GM12878 (cell line): ENCODE measurements around the gene PPP1R3G. TPM values are rescaled to one million over a fixed set of nuclear protein-coding genes. Genes with fewer than 3 reads are reported as not detected.

Experiments used
- ATAC-seq: fragments of 200-7000 bp; cut with Tn5 transposase; 3 replicates; pipeline ENCODE4 v1.9.1; 2020; ENCODE audit warnings: mild to moderate bottlenecking, moderate library complexity
- BruUV-seq: library from RNA; stranded (reverse); fragments of 400-500 nt; replicated peaks from 2 replicates; lab custom pipeline; 2021; lab: Mats Ljungman, UMichigan
- CTCF ChIA-PET: fragments of 300-600 bp; sonication (Branson Sonifier 250); formaldehyde crosslinking; extraction: SDS; loops from one replicate; lab custom pipeline; 2021; ENCODE audit warnings: inconsistent platforms; lab: Yijun Ruan, JAX
- POLR2A ChIA-PET: fragments of 350-600 bp; formaldehyde crosslinking; extraction: SDS; loops from one replicate; lab custom pipeline; 2021; ENCODE audit warnings: inconsistent platforms; lab: Charles Lee
- RAD21 ChIA-PET: fragments of 300-600 bp; sonication (Branson Sonifier 250); formaldehyde crosslinking; loops from one replicate; lab custom pipeline; 2023; ENCODE audit warnings: antibody characterized with exemption; ENCODE audit not compliant: unreplicated experiment; lab: Charles Lee
- SMC1A ChIA-PET: fragments of 300-600 bp; sonication (Branson Sonifier 250); formaldehyde crosslinking; loops from one replicate; lab custom pipeline; 2023; ENCODE audit not compliant: unreplicated experiment, uncharacterized antibody; lab: Charles Lee
- DNase-seq: peaks from one replicate; pipeline ENCODE4 v3.0.0-alpha.2; 2011; ENCODE audit warnings: low read depth, low spot score
- FAIRE-seq: peaks from 3 replicates; lab custom pipeline; 2011; peaks lifted over from hg19 to GRCh38; lab: Jason Lieb, UNC
- H2AFZ ChIP-seq: 2 replicates; pipeline ENCODE4 v1.6.0; 2011; ENCODE audit warnings: low read depth, low read length, control low read depth; ENCODE audit not compliant: control insufficient read depth
- H3K27ac ChIP-seq: 2 replicates; pipeline ENCODE4 v1.5.1; 2011; ENCODE audit warnings: control low read depth; ENCODE audit not compliant: control insufficient read depth, insufficient read depth
- H3K27me3 ChIP-seq, 2 experiments: replicated peaks in 1 of 2; 2 replicates each; pipeline versions ENCODE4 v1.6.0 to v1.6.1; 2011; ENCODE audit warnings: low read length in 1 of 2; ENCODE audit not compliant: control insufficient read depth in 2 of 2, insufficient read depth in 2 of 2
- H3K36me3 ChIP-seq, 2 experiments: 2 replicates each; pipeline ENCODE4 v1.5.1; 2011; ENCODE audit warnings: low read length in 1 of 2; ENCODE audit not compliant: control insufficient read depth in 2 of 2, insufficient read depth in 2 of 2
- H3K4me1 ChIP-seq: 2 replicates; pipeline ENCODE4 v1.6.1; 2011; ENCODE audit warnings: mild to moderate bottlenecking, low read length, moderate library complexity, mixed read lengths; ENCODE audit not compliant: control insufficient read depth, insufficient read depth
- H3K4me2 ChIP-seq: 2 replicates; pipeline ENCODE4 v1.6.0; 2011; ENCODE audit warnings: control low read depth; ENCODE audit not compliant: control insufficient read depth, insufficient read depth
- H3K4me3 ChIP-seq: fragments of 200-600 bp; sonication (generic); 2 replicates; pipeline ENCODE4 v1.5.1; 2016
- H3K79me2 ChIP-seq: 2 replicates; pipeline ENCODE4 v1.6.0; 2011; ENCODE audit warnings: low read length; ENCODE audit not compliant: control insufficient read depth, insufficient read depth
- H3K9ac ChIP-seq: 2 replicates; pipeline ENCODE4 v1.8.0; 2011; ENCODE audit warnings: low read length, control low read depth, mixed read lengths; ENCODE audit not compliant: control insufficient read depth, insufficient read depth
- H3K9me3 ChIP-seq: replicated peaks from 3 replicates; pipeline ENCODE4 v1.5.1; 2011; ENCODE audit warnings: mild to moderate bottlenecking, low read length; ENCODE audit not compliant: control insufficient read depth, insufficient read depth
- H4K20me1 ChIP-seq: 2 replicates; pipeline ENCODE4 v1.6.0; 2011; ENCODE audit not compliant: control insufficient read depth, insufficient read depth
- BHLHE40 ChIP-seq, 2 experiments: fragments of 450-650 bp in 1 of 2; IDR thresholded peaks; 2 replicates each; pipeline ENCODE4 v1.6.1; 2011 to 2017; ENCODE audit warnings: low read depth in 2 of 2, borderline replicate concordance in 1 of 2, improper control_type of control experiment in 1 of 2, low read length in 1 of 2, mild to moderate bottlenecking in 1 of 2
- CTCF ChIP-seq, 3 experiments: IDR thresholded peaks in 2 of 3; conservative IDR thresholded peaks in 1 of 3; 2 replicates each; pipeline ENCODE4 v1.5.1; 2011; ENCODE audit warnings: low read depth in 3 of 3, low read length in 3 of 3, mild to moderate bottlenecking in 3 of 3, control low read depth in 2 of 3, moderate library complexity in 2 of 3, inconsistent platforms in 1 of 3, mixed read lengths in 1 of 3; ENCODE audit not compliant: control insufficient read depth in 2 of 3, insufficient read depth in 1 of 3; ENCODE audit errors: extremely low read depth in 1 of 3
- PML ChIP-seq: IDR thresholded peaks from 2 replicates; pipeline ENCODE4 v1.6.1; 2012; ENCODE audit warnings: low read length, inconsistent platforms
- PRDM15 ChIP-seq: fragments of 450-650 bp; formaldehyde crosslinking; IDR thresholded peaks from 2 replicates; pipeline ENCODE4 v1.4.0; 2020; ENCODE audit warnings: mild to moderate bottlenecking, moderate library complexity
- RAD21 ChIP-seq: IDR thresholded peaks from 2 replicates; pipeline ENCODE4 v1.6.1; 2011; ENCODE audit warnings: mild to moderate bottlenecking, low read depth, low read length, moderate library complexity; ENCODE audit not compliant: insufficient read depth
- TBL1XR1 ChIP-seq: IDR thresholded peaks from 2 replicates; pipeline ENCODE4 v1.6.1; 2012; ENCODE audit warnings: low read depth, low read length, improper control_type of control experiment
- ZBTB4 ChIP-seq: fragments of 450-650 bp; formaldehyde crosslinking; IDR thresholded peaks from 2 replicates; pipeline ENCODE4 v1.4.0; 2022; ENCODE audit warnings: mild to moderate bottlenecking, moderate library complexity
- ZNF592 ChIP-seq: fragments of 450-650 bp; IDR thresholded peaks from 2 replicates; pipeline ENCODE4 v1.6.1; 2017; ENCODE audit warnings: mild to moderate bottlenecking, moderate library complexity
- ZSCAN29 ChIP-seq: fragments of 450-650 bp; IDR thresholded peaks from 2 replicates; pipeline ENCODE4 v1.6.1; 2017; ENCODE audit warnings: mild to moderate bottlenecking, moderate library complexity
- ZZZ3 ChIP-seq: IDR thresholded peaks from 2 replicates; pipeline ENCODE4 v1.6.1; 2011; ENCODE audit warnings: low read depth; ENCODE audit not compliant: control insufficient read depth, insufficient read length
- WGBS: methylation state at CpG from one replicate; pipeline ENCODE4 v1.1.6; 2016; ENCODE audit warnings: low lambda C conversion rate; ENCODE audit not compliant: insufficient replicate concordance, insufficient coverage; ENCODE audit errors: missing lambda C conversion rate; 5-methylcytosine and 5-hydroxymethylcytosine counted together
- in situ Hi-C: fragments of 300-500 bp; cut with MboI; formaldehyde crosslinking; loops from 9 replicates; pipeline ENCODE4 v1.14.3; 2018; ENCODE audit warnings: mixed read lengths
- intact Hi-C: fragments of 100-400 bp; cut with micrococcal nuclease; formaldehyde crosslinking; loops from one replicate; pipeline ENCODE4 v1.14.2; 2022; ENCODE audit not compliant: unreplicated experiment
- polyA plus RNA-seq, 11 experiments: library from polyadenylated mRNA; depleted of rRNA in 4 of 11; unstranded in 6 of 11; stranded (reverse) in 5 of 11; fragments of >200 nt; fragmentation: Nextera tagmentation in 4 of 11; fragmentation: Illumina TruSeq in 1 of 11; extraction: Ambion mirVana in 4 of 11; extraction: Trizol in 1 of 11; gene quantifications; 1 replicate in 1 of 11; 2 replicates in 10 of 11; pipeline versions ENCODE4 v1.2.1 to v1.2.3, GENCODE V29; 2011 to 2016; ENCODE audit warnings: inconsistent platforms in 2 of 11, missing spikeins in 2 of 11, low read depth in 1 of 11
- total RNA-seq, 4 experiments: library from RNA; depleted of rRNA in 3 of 4; stranded (reverse); fragments of >200 nt in 3 of 4; fragmentation: Illumina TruSeq in 1 of 4; extraction: Trizol in 1 of 4; gene quantifications; 2 replicates each; pipeline versions ENCODE4 v1.2.1 to v1.2.3, GENCODE V29; 2013 to 2021

PPP1R3G gene
- total and polyA plus RNA-seq, 10 of the 15 experiments (the other 5 are each of a cell fraction or from before 2014, with no cell fraction given): 0.01 to 0.10 (median 0.04) TPM; not detected in 4

- Histone ChIP-seq H4K20me1 (no peaks in the 10 kb centered on the region), H3K9me3 (no peaks in the 10 kb centered on the region; the same call in 2 of the 3 replicates), H3K4me1 (no peaks in the 10 kb centered on the region; the same call in 1 of the 2 replicates), H3K27me3 (no peaks in the 10 kb centered on the region), H3K27ac (no peak overlapping the region), H3K79me2 (no peaks in the 10 kb centered on the region), H2AFZ (no peak overlapping the region), H3K4me2 (no peak overlapping the region), H3K4me3 (no peak overlapping the region), H3K9ac (no peak overlapping the region), H3K36me3 (no peaks in the 10 kb centered on the region)
- WGBS: 57% methylated on average over 8 of the region's 8 CpGs
- BruUV-seq: no TSS peak
- FAIRE-seq: no peak
- ChIA-PET POLR2A (no interaction called here), RAD21 (no interaction called here), SMC1A (interaction anchor here (0.7 to 1.5 kb wide), 2 partner anchors 10 to 591 kb away, joined by 3 to 4 read pairs; no protein-coding TSS in a partner anchor), CTCF (no interaction called here)
- no peak for DNase-seq
- in situ Hi-C loops: no loop called here
- ATAC-seq: no peak
- intact Hi-C loops: no loop called here
- TF ChIP-seq TBL1XR1 (no peak), ZSCAN29 (no peak), ZNF592 (no peak), RAD21 (no peak), PML (no peak), CTCF (IDR thresholded peaks at IDR 0.05 in 2 of 3, conservative IDR thresholded peaks at IDR 0.05 in 1 of 3; ENCODE audit: control insufficient read depth in 2 of 3, extremely low read depth in 1 of 3, insufficient read depth in 1 of 3, low read depth in 3 of 3, low read length in 3 of 3) (no peak), ZBTB4 (CRISPR knock-in tag) (no peak), PRDM15 (CRISPR knock-in tag) (no peak), ZZZ3 (no peak), BHLHE40 (IDR thresholded peaks at IDR 0.05; ENCODE audit: borderline replicate concordance in 1 of 2, low read depth in 2 of 2, low read length in 1 of 2) (no peak)
Measured at GRCh38 chr6:5036269-5036668, 48.9 kb upstream of the PPP1R3G start.
